GM03348 (cell line): ENCODE results near the gene C1orf21.

Experiments
- DNase-seq: peaks from one replicate; pipeline ENCODE4 v3.0.0; 2012; ENCODE audit warnings: low spot score

Gene C1orf21

DNA sequence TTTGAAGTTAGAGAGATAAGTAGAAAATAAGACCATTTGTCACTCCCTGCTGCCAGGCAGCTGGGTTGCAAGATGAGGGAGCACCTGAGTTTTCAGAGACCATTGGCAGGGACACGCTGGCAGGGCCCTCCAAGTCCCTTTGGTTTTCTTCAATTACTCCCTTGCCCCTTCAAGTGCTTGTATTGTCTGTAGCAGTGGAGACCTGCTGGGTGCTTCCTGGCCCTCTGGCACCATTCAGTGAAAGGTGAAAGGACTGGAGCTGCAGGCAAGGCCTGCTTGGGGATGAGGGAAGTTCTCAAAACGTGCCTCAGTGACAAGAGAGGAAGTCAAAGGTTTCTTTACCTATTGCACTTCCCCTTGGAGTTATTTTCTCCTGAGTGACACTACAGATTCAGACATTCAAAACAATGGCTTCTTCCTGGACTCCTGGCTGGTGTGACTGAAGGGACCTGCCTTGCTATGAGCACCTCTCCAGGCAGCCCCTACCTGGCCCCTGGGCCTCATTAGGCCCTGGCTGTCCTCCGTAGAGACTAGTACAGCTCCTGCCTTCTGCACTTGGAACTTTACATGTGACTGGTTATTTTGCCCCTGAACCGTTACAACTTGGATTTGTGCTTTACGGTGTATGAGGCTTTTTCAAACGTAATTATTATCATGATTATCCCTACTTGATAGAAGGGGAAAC, 100.1 kb downstream of the C1orf21 start:
- DNase-seq: no peak

DNA sequence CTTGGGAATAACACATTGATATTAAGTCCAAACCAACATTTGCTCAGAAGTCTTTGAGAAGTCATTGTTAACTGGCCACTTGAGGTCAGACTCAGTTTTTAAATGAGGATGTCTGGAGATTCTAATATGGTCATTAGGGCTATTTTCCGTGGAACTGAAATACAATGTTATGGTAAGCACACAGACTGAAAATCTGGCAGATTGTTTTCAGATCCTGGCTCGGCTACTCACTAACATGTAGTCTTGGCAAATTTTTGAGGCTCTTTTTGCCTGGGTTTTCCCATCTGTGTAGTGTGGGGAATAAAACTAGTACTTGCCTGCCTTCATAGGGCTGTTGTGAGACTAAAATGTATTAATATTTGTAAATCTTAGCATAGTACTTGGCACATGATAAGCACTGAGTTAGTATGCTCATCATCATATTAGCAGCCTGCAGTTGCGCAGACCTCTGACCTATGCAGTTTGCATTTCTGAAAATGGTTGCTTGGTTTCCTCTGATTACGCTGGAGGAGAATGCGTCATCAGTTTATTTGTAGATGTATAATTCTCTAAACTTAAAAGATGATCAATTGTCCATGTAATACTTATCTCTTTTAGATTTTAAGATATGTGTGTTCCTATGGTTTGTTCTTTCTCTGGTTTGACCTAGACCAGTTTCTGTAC, 100.8 kb downstream of the C1orf21 start:
- DNase-seq: no peak

DNA sequence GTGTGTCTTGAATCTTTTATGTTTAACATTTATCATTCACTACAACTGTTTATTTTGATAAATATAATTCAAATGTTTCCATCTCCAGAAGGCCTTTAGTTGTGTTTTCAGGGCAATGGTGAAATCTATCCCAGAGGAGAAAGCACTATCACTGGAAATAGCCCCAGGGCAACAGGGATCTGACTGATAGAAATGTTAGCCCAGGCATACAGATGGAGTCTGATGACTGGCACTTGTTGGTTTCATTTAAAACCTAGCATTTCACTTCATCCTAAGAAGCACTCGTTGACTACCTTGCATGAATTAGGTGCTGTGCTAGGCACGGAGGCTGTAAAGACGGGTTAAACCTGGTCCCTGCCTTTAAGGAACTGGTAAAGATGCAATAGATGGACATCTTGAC, 103.1 kb downstream of the C1orf21 start:
- no peak for DNase-seq

GRCh38 chr1:184492536-184492935, 105.7 kb downstream of the C1orf21 start:
- DNase-seq: no peak

DNA sequence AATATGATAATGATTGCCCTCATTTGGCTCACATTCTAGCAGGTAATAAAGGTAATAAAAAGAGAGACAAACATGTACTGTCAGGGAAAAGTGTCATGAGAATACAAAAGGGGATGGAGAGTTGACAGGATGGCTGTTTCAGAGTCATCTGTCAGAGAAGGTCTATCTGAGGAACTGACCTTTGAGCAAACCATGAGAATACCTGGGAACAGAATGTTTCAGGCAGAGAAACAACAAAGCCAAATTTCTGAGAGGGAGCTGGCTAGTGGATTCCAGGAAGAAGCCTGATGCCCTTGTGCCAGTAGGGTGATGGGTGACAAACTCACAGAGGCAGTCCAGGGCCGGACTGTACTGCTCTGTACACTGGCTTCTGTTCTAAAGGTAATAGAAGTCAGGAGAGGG, 107.2 kb downstream of the C1orf21 start:
- no peak for DNase-seq

GRCh38 chr1:184494929-184495328, 108.1 kb downstream of the C1orf21 start:
- DNase-seq: no peak

DNA sequence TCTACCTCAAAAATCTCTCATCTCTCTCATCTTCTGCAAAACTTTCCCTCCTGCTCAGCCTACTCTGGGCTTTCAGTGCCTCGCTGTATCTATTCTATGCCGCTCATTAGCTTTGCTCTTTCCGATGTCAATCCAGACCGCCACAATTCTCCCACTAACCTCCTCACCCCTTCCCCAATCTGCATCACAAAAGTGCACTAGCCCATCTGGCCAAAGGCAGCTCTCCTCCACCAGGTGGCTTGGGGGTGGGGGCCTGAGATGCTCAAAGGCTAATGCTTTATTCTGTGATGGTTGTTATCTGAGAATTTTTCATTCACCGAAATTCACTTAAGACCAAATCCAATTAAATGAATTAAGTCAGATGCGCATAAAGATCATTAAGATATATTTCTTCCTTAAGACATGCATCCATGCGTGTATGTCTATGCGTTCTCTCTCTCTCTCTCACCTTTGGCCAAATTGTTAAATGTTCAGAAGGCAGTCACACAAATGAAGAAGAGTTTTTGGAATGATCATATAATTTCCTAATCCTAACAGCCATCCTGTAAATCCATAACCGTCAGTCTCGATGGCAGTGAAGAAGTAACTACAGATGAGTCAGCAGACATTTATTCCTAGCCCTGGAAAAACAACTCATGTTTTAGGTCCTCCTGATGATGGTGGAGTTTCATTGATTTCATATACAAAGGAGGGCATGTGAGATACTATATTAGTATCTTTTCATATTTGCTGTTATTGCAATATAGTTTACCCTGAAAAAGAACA, 111.3 kb downstream of the C1orf21 start:
- DNase-seq: no peak

- no peak for DNase-seq
Measured at GRCh38 chr1:184499616-184500015, 112.8 kb downstream of the C1orf21 start.

- no peak for DNase-seq
Measured at GRCh38 chr1:184502161-184502560, 115.3 kb downstream of the C1orf21 start.

- no peak for DNase-seq
Measured at GRCh38 chr1:184503221-184503749, 116.5 kb downstream of the C1orf21 start.

GRCh38 chr1:184504040-184504954, 117.5 kb downstream of the C1orf21 start:
- DNase-seq: no peak

DNA sequence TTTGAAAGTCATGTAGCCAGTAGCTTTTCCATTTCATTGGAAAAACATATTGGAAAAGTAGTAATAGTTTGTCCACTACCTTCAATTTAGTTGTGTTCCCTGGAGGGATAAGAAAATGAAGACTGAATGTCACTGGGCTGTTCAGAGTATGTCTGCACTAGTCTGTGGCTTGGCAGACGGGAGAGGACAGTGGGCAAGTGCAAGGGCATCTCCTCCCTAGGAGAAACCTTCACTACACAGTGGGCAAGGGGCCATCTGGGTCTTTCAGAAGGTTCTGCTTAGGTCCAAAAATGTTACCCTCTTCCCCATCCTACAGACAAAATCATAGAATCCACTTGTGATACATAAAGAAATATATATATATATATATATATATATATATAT, 118.1 kb downstream of the C1orf21 start:
- no peak for DNase-seq

GRCh38 chr1:184506481-184506880, 119.7 kb downstream of the C1orf21 start:
- no peak for DNase-seq

- no peak for DNase-seq
Measured at GRCh38 chr1:184507165-184507564, 120.3 kb downstream of the C1orf21 start.

DNA sequence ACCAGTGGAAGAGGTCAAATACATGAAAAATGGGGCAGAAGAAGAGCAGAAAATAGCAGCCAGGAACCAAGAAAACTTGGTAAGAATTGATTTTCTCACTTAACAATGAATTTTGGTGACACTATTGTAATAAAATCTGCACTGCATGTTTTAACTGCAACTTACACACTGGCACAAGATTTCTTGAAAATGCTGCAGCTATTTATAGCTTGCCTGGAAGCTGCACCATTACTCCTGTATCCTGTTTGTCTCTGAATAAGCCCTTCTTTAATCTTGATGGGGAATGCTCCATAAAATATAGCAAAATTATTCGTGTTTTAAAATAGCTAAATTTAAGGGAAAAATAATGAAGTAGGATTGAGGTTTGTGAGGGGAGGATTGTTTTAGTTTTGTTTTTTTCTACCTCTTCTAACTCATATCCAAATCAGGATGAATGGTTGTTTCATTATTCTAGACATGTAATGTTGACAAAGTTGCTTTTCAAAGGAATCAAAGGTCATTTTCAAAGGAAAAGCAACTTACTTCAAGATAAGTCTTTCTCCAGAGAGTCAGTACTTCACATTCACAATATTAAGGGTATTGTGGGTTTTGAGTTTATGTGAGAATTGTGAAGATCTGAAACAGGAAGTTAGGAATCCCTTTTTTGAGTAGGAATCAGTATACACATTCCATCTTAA, 120.9 kb downstream of the C1orf21 start:
- DNase-seq: no peak

DNA sequence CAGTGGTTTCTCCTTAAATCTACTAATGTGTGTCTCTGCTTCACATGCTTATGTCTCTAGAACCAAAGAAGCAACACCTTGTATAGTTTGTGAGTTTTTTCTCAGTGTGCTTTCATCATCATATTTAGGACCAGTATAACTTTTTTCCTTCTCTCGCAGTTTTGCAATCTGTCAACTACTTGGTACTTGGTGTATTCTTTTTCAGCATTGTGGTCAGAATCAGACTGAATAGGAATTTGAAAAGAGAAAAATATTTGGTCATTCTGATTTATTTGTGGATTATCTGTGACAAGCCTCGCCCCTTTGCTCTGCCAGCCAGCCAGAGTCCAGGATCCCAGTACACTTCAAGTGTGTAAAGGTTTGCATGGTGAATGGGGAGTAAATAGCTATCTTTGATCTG, 122.3 kb downstream of the C1orf21 start:
- DNase-seq: no peak

DNA sequence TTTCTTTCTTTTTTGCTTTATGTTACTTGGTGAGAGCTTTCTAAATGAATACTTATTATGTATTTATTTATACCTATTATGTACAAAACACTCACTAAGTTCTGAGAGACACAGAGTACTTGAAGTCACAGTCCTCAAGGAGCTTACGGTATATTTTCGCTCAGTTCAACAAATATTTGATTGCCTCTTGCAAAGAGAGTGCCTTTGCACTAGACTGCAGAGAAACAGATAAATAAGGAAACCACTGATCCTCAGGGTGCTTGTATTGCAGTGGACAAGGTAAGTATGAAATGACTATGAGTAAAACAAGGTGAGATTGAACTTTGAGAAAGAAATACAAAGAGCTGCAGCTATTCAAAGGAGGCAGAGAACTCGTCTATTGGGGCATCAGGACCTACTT, 123.3 kb downstream of the C1orf21 start:
- DNase-seq: no peak

DNA sequence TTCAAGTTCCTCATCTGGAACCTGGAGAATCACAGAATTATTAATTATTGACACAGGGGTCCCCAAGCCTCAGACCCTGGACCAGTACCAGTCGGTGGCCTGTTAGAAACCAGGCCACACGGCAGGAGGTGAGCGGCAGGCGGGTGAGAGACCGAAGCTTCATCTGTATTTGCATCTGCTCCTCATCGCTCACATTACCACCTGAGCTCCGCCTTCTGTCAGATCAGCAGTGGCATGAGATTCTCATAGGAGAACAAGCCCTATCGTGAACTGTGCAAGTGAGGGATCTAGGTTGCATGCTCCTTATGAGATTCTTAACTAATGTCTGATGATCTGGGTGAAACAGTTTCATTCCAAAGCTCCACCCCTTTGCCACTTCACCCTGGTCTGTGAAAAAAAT, 125.9 kb downstream of the C1orf21 start:
- DNase-seq: no peak

DNA sequence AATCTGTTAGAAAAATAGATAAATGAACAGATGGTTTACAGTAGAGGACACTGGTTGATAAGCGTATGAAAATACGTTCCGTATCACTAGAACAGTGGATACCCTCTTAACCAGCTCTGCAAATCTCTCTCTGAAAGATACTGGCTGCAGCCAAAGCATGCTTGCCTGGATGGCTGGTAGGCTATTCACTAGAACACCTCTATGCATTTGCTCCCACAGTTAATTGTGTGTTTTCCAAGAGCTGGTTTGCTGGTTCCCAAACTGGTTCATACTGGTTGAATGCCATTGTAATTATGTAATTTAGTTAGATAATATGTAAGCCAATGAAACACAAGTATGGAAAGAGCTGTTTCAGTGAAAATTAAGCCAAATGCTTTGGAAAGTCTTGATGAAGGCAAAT, 126.6 kb downstream of the C1orf21 start:
- DNase-seq: no peak

- DNase-seq: no peak
Measured at GRCh38 chr1:184513966-184514365, 127.1 kb downstream of the C1orf21 start.

- DNase-seq: no peak
Measured at GRCh38 chr1:184514447-184514846, 127.6 kb downstream of the C1orf21 start.
